ENCODE results near the gene PTMS. TPM values are rescaled to one million over a fixed set of nuclear protein-coding genes. Genes with fewer than 3 reads are reported as not detected.
A peak's percentile ranks its signal among the peaks of the same experiment; 100 is the strongest.

The PTMS gene
- total RNA-seq, 1 donor from 2014 or later, result 864 TPM

GRCh38 chr12:6752921-6753771 lies 13.0 kb upstream of the PTMS start, which contains the start of gene MLF2:
Gene MLF2 (minus strand): TSS chr12:6753141. CDS start chr12:6752334, 807 bp downstream.
- Mint-ChIP-seq H3K27ac (ENCODE audit: unreplicated experiment) (peak within 1 kb of the TSS; percentile 96), H3K9me3 (ENCODE audit: unreplicated experiment) (no peaks in the 10 kb centered on the region), H3K4me3 (ENCODE audit: unreplicated experiment) (peak within 1 kb of the TSS; percentile 98), H3K4me1 (ENCODE audit: unreplicated experiment) (peaks cover 21% of the 10 kb centered on the region), H3K36me3 (ENCODE audit: low read depth, unreplicated experiment) (peaks cover 22% of the 10 kb centered on the region), H3K27me3 (ENCODE audit: unreplicated experiment) (peaks cover 7% of the 10 kb centered on the region)
- TF ChIP-seq CTCF (IDR thresholded peaks at IDR 0.05; ENCODE audit: unreplicated experiment), result peak; percentile 87
- DNase-seq (ENCODE audit: low spot score), result peak; percentile 99

- no peak for DNase-seq (ENCODE audit: low spot score)
- TF ChIP-seq CTCF (IDR thresholded peaks at IDR 0.05; ENCODE audit: unreplicated experiment), result no peak
- Mint-ChIP-seq H3K36me3 (ENCODE audit: low read depth, unreplicated experiment) (peaks cover 18% of the 10 kb centered on the region), H3K4me1 (ENCODE audit: unreplicated experiment) (peaks cover 27% of the 10 kb centered on the region), H3K9me3 (ENCODE audit: unreplicated experiment) (no peaks in the 10 kb centered on the region), H3K4me3 (ENCODE audit: unreplicated experiment) (peak overlapping the region; percentile 98), H3K27ac (ENCODE audit: unreplicated experiment) (peak overlapping the region; percentile 96), H3K27me3 (ENCODE audit: unreplicated experiment) (peaks cover 10% of the 10 kb centered on the region)
Measured at GRCh38 chr12:6753772-6754356, 12.3 kb upstream of the PTMS start.

- TF ChIP-seq CTCF (IDR thresholded peaks at IDR 0.05; ENCODE audit: unreplicated experiment), result no peak
- H3K4me3 Mint-ChIP-seq (ENCODE audit: unreplicated experiment), result peak overlapping the region; percentile 13
- H3K36me3 Mint-ChIP-seq (ENCODE audit: low read depth, unreplicated experiment), result peaks cover 13% of the 10 kb centered on the region
- H3K4me1 Mint-ChIP-seq (ENCODE audit: unreplicated experiment), result peaks cover 28% of the 10 kb centered on the region
- H3K27ac Mint-ChIP-seq (ENCODE audit: unreplicated experiment), result no peak overlapping the region
- DNase-seq (ENCODE audit: low spot score), result no peak
- no peaks in the 10 kb centered on the region for H3K9me3 Mint-ChIP-seq (ENCODE audit: unreplicated experiment)
- H3K27me3 Mint-ChIP-seq (ENCODE audit: unreplicated experiment), result peaks cover 10% of the 10 kb centered on the region
Measured at GRCh38 chr12:6754411-6754810, 11.8 kb upstream of the PTMS start.

GRCh38 chr12:6757028-6757690 lies 9.0 kb upstream of the PTMS start:
- Mint-ChIP-seq H3K9me3 (ENCODE audit: unreplicated experiment) (no peaks in the 10 kb centered on the region), H3K4me3 (ENCODE audit: unreplicated experiment) (peak overlapping the region; percentile 39), H3K36me3 (ENCODE audit: low read depth, unreplicated experiment) (peaks cover 4% of the 10 kb centered on the region), H3K4me1 (ENCODE audit: unreplicated experiment) (peaks cover 29% of the 10 kb centered on the region), H3K27me3 (ENCODE audit: unreplicated experiment) (peaks cover 8% of the 10 kb centered on the region), H3K27ac (ENCODE audit: unreplicated experiment) (peak overlapping the region; percentile 59)
- no peak for TF ChIP-seq CTCF (IDR thresholded peaks at IDR 0.05; ENCODE audit: unreplicated experiment)
- no peak for DNase-seq (ENCODE audit: low spot score)

Data from endothelial cell (in vitro differentiated cells).